PFSK-1 (cell line): ENCODE data around the gene IFITM1.

ENCODE experiments used
- FOXP2 ChIP-seq: optimal IDR thresholded peaks from 2 replicates; pipeline ENCODE3; 2011; ENCODE audit warnings: borderline replicate concordance, control low read depth, inconsistent platforms; ENCODE audit not compliant: insufficient read depth; ENCODE audit errors: extremely low read length, extremely low read depth
- POLR2AphosphoS5 ChIP-seq: IDR thresholded peaks from 2 replicates; pipeline ENCODE4 v1.6.1; 2012; ENCODE audit warnings: low read depth, mild to moderate bottlenecking, control low read depth, low read length, moderate library complexity
- REST ChIP-seq, 2 experiments: IDR thresholded peaks; 2 replicates each; pipeline versions ENCODE4 v1.6.1 to v1.8.0; 2011 to 2012; ENCODE audit warnings: low read depth in 2 of 2, low read length in 2 of 2, control low read depth in 1 of 2, inconsistent platforms in 1 of 2, mild to moderate bottlenecking in 1 of 2, moderate library complexity in 1 of 2; ENCODE audit not compliant: insufficient read depth in 1 of 2
- SIN3A ChIP-seq: IDR thresholded peaks from 2 replicates; pipeline ENCODE4 v1.6.1; 2012; ENCODE audit warnings: mild to moderate bottlenecking, low read length, moderate library complexity, borderline replicate concordance; ENCODE audit not compliant: insufficient read depth
- TAF1 ChIP-seq: IDR thresholded peaks from 2 replicates; pipeline ENCODE4 v1.6.1; 2012; ENCODE audit warnings: low read length, control low read depth, borderline replicate concordance; ENCODE audit not compliant: insufficient read depth

Gene IFITM1

GRCh38 chr11:278001-278951 is 35.6 kb upstream of the IFITM1 start, which contains the start of gene NLRP6:
NLRP6 (plus strand) TSS chr11:278407; CDS start chr11:278570, 163 bp downstream.
- TF ChIP-seq FOXP2, result no peak
- TF ChIP-seq SIN3A, result no peak
- TF ChIP-seq POLR2AphosphoS5, result no peak
- TF ChIP-seq TAF1, result no peak
- TF ChIP-seq REST (IDR thresholded peaks at IDR 0.05; ENCODE audit: insufficient read depth in 1 of 2, low read depth in 2 of 2, low read length in 2 of 2), result no peak

GRCh38 chr11:279040-279965 is 34.5 kb upstream of the IFITM1 start:
- TF ChIP-seq FOXP2 (no peak), TAF1 (no peak), SIN3A (no peak), POLR2AphosphoS5 (no peak), REST (IDR thresholded peaks at IDR 0.05; ENCODE audit: insufficient read depth in 1 of 2, low read depth in 2 of 2, low read length in 2 of 2) (no peak)

GRCh38 chr11:279966-280705 is 33.7 kb upstream of the IFITM1 start:
- TF ChIP-seq POLR2AphosphoS5 (no peak), REST (IDR thresholded peaks at IDR 0.05; ENCODE audit: insufficient read depth in 1 of 2, low read depth in 2 of 2, low read length in 2 of 2) (peak; percentile 81 to 92)

- TF ChIP-seq REST (IDR thresholded peaks at IDR 0.05; ENCODE audit: insufficient read depth in 1 of 2, low read depth in 2 of 2, low read length in 2 of 2) (peak in 1 of 2 experiments; percentile 40; a peak in 1 of 4 replicates), TAF1 (no peak)
Measured at GRCh38 chr11:280706-281485, 32.9 kb upstream of the IFITM1 start.
